Stomach (tissue), 4 donors: ENCODE measurements around the gene HTRA2.

Experiments
- EP300 ChIP-seq: sonication (generic); formaldehyde crosslinking; IDR thresholded peaks from one replicate; pipeline ENCODE4 v1.6.1; 2017; ENCODE audit warnings: antibody characterized with exemption
- POLR2A ChIP-seq, 4 donors: fragments of 450-650 bp; IDR thresholded peaks; one replicate each; pipeline ENCODE4 v1.6.1; 2016; ENCODE audit warnings: antibody characterized with exemption in 4 of 4, control low read depth in 2 of 4, mild to moderate bottlenecking in 1 of 4, moderate library complexity in 1 of 4
- TF ChIP-seq, protein P1 (sequence below), 7 experiments: fragments of 450-650 bp in 4 of 7; fragments of 200-600 bp in 3 of 7; sonication (generic) in 3 of 7; IDR thresholded peaks; one replicate each; pipeline ENCODE4 v1.5.1; 2016 to 2019; ENCODE audit warnings: antibody characterized with exemption in 7 of 7, control low read depth in 2 of 7, mild to moderate bottlenecking in 1 of 7

DNA sequence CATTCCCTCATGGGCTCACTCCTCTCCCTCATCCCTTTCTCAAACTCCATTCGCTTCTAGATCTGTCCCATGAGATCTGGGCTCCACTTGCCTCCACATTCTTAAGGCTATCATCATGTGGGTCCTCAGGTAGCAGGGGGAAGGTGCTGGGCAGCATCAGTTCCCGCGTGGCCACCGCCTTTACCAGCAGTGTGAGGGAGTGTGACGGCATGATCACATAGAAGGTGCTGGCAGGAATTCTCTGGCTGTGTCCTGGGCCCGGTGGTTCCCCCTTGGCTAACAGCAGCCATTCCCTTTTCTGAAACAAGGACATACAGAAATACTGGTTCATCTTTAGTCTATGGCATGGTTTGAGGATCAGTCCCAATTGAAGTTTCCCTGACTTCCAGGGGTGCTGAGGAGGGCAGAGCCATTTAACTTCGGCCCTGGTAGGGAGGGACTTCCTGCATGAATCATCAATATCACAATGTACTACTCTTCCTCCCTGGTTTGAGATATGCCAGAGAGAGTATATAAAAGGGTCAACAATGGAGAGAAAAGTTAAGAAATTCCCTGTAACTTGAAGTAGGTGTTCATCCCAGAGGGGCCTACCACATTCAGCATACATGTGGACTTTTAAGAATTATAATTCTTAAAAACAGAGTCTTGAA lies 32.5 kb downstream of the HTRA2 start:
- TF ChIP-seq POLR2A (IDR thresholded peaks at IDR 0.05) (no peak), EP300 (no peak)
- TF ChIP-seq, protein P1, sequence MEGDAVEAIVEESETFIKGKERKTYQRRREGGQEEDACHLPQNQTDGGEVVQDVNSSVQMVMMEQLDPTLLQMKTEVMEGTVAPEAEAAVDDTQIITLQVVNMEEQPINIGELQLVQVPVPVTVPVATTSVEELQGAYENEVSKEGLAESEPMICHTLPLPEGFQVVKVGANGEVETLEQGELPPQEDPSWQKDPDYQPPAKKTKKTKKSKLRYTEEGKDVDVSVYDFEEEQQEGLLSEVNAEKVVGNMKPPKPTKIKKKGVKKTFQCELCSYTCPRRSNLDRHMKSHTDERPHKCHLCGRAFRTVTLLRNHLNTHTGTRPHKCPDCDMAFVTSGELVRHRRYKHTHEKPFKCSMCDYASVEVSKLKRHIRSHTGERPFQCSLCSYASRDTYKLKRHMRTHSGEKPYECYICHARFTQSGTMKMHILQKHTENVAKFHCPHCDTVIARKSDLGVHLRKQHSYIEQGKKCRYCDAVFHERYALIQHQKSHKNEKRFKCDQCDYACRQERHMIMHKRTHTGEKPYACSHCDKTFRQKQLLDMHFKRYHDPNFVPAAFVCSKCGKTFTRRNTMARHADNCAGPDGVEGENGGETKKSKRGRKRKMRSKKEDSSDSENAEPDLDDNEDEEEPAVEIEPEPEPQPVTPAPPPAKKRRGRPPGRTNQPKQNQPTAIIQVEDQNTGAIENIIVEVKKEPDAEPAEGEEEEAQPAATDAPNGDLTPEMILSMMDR (IDR thresholded peaks at IDR 0.05) = no peak
